K562 (cell line): Measurements from ENCODE around the gene APOO. TPM values are rescaled to one million over a fixed set of nuclear protein-coding genes. Genes with fewer than 3 reads are reported as not detected.

Experiments used
- CBFB ChIP-seq: sonication (generic); formaldehyde crosslinking; IDR thresholded peaks from 2 replicates; pipeline ENCODE4 v1.4.0; 2020; ENCODE audit warnings: mild to moderate bottlenecking, missing genetic modification reagents
- E2F3 ChIP-seq: fragments of 250-450 bp; sonication (Bioruptor Pico); IDR thresholded peaks from 2 replicates; pipeline ENCODE4 v1.4.0; 2020; ENCODE audit warnings: mild to moderate bottlenecking
- E4F1 ChIP-seq: fragments of 250-450 bp; sonication (Bioruptor Pico); IDR thresholded peaks from 2 replicates; pipeline ENCODE4 v1.5.0; 2021; ENCODE audit warnings: mild to moderate bottlenecking, borderline replicate concordance
- EP300 ChIP-seq: IDR thresholded peaks from 2 replicates; pipeline ENCODE4 v1.6.1; 2012; ENCODE audit warnings: low read length, improper control_type of control experiment
- HINFP ChIP-seq: fragments of 450-650 bp; conservative IDR thresholded peaks from 2 replicates; pipeline ENCODE4 v1.6.1; 2016; ENCODE audit warnings: missing genetic modification characterization, low read depth, mild to moderate bottlenecking, control low read depth, missing compliant biosample characterization
- HMG20A ChIP-seq: fragments of 450-650 bp; formaldehyde crosslinking; conservative IDR thresholded peaks from 2 replicates; pipeline ENCODE4 v1.4.0; 2020; ENCODE audit warnings: mild to moderate bottlenecking, mixed read lengths
- JUN ChIP-seq, 2 experiments: sonication (generic) in 1 of 2; formaldehyde crosslinking in 1 of 2; IDR thresholded peaks; 2 replicates each; pipeline versions ENCODE4 v1.6.1 to v1.8.0; 2012 to 2022; ENCODE audit warnings: borderline replicate concordance in 2 of 2, mild to moderate bottlenecking in 2 of 2, improper control_type of control experiment in 1 of 2, low read depth in 1 of 2, low read length in 1 of 2, missing genetic modification reagents in 1 of 2
- MCM7 ChIP-seq, 2 experiments: fragments of 450-650 bp; IDR thresholded peaks; 2 replicates each; pipeline ENCODE4 v1.6.1; 2016 to 2018
- PHTF2 ChIP-seq: fragments of 250-450 bp; sonication (Bioruptor Pico); IDR thresholded peaks from 2 replicates; pipeline ENCODE4 v1.5.0; 2021; ENCODE audit warnings: mild to moderate bottlenecking
- PKNOX1 ChIP-seq: fragments of 450-650 bp; IDR thresholded peaks from 2 replicates; pipeline ENCODE4 v1.6.1; 2016
- PRDM10 ChIP-seq: fragments of 450-650 bp; IDR thresholded peaks from 2 replicates; pipeline ENCODE4 v1.6.1; 2018; ENCODE audit not compliant: partially characterized antibody
- RB1 ChIP-seq: fragments of 450-650 bp; IDR thresholded peaks from 2 replicates; pipeline ENCODE4 v1.6.1; 2017; ENCODE audit warnings: low read depth, mild to moderate bottlenecking
- SOX6 ChIP-seq: fragments of 450-650 bp; IDR thresholded peaks from 2 replicates; pipeline ENCODE4 v1.6.1; 2014; ENCODE audit warnings: mild to moderate bottlenecking
- SP1 ChIP-seq: sonication (generic); formaldehyde crosslinking; IDR thresholded peaks from 2 replicates; pipeline ENCODE4 v1.8.1; 2022; ENCODE audit warnings: mild to moderate bottlenecking, missing genetic modification reagents
- ZBTB33 ChIP-seq: sonication (generic); formaldehyde crosslinking; IDR thresholded peaks from 2 replicates; pipeline ENCODE4 v1.8.1; 2023; ENCODE audit warnings: mild to moderate bottlenecking, missing genetic modification reagents
- polyA plus RNA-seq, 8 experiments: library from polyadenylated mRNA; depleted of rRNA in 4 of 8; stranded (reverse) in 5 of 8; unstranded in 3 of 8; fragments of >200 nt; fragmentation: Nextera tagmentation in 2 of 8; fragmentation: Illumina TruSeq in 1 of 8; extraction: Ambion mirVana in 2 of 8; extraction: Trizol in 1 of 8; gene quantifications; 2 replicates each; pipeline versions ENCODE4 v1.2.1 to v1.2.3, GENCODE V29; 2011 to 2014; ENCODE audit warnings: inconsistent platforms in 1 of 8, missing spikeins in 1 of 8
- total RNA-seq, 7 experiments: library from RNA; depleted of rRNA in 6 of 7; stranded (reverse); fragments of >200 nt in 6 of 7; fragmentation: Illumina TruSeq in 2 of 7; extraction: Trizol in 2 of 7; gene quantifications; 2 replicates each; pipeline versions ENCODE4 v1.2.1 to v1.2.3, GENCODE V29; 2011 to 2021; ENCODE audit warnings: low replicate concordance in 1 of 7

Gene APOO
- total and polyA plus RNA-seq, 9 of the 15 experiments (the other 6 are each of a cell fraction or from before 2014, with no cell fraction given) = 37.3 to 76.4 (median 60.8) TPM

GRCh38 chrX:23907498-23908218 is at the start of gene APOO, which contains the start of gene CXorf58 (continued):
- no peak for TF ChIP-seq E4F1 (CRISPR knock-in tag)
- TF ChIP-seq PHTF2 (CRISPR knock-in tag) = no peak
- no peak for TF ChIP-seq HINFP
- peak; percentile 89; the same call in 1 of the 2 replicates for TF ChIP-seq CBFB
- TF ChIP-seq EP300 = peak; percentile 4; the same call in 1 of the 2 replicates
- TF ChIP-seq MCM7 (IDR thresholded peaks at IDR 0.05) = no peak
- TF ChIP-seq RB1 = peak; percentile 83
- peak; percentile 35; the same call in 1 of the 2 replicates for TF ChIP-seq JUN (IDR thresholded peaks at IDR 0.05; ENCODE audit: borderline replicate concordance, low read depth, low read length)
- TF ChIP-seq JUN (CRISPR knock-in tag; IDR thresholded peaks at IDR 0.05; ENCODE audit: borderline replicate concordance) = no peak
- peak; percentile 46; the same call in 1 of the 2 replicates for TF ChIP-seq ZBTB33
- TF ChIP-seq PKNOX1 = peak; percentile 36
- TF ChIP-seq HMG20A = no peak
- TF ChIP-seq SOX6 = peak; percentile 45; the same call in 1 of the 2 replicates
- TF ChIP-seq PRDM10 = peak; percentile 7
- TF ChIP-seq E2F3 (CRISPR knock-in tag) = peak; percentile 87
- TF ChIP-seq SP1 = peak; percentile 88
